DND-41 (cell line): Measurements from ENCODE around the gene CBX7.

Experiments
- ATAC-seq: fragments of 200-7000 bp; cut with Tn5 transposase; 3 replicates; pipeline ENCODE4 v1.9.1; 2021; ENCODE audit warnings: low read depth; ENCODE audit not compliant: insufficient read depth
- DNase-seq: peaks from one replicate; pipeline ENCODE4 v3.0.0-alpha.2; 2020
- H2AFZ ChIP-seq: 2 replicates; pipeline ENCODE4 v1.6.0; 2012; ENCODE audit warnings: low read depth, low read length
- H3K27ac ChIP-seq: 2 replicates; pipeline ENCODE4 v1.5.1; 2012; ENCODE audit warnings: low read length, inconsistent platforms
- H3K27me3 ChIP-seq: fragments of 200-600 bp; sonication (generic); 2 replicates; pipeline ENCODE4 v1.6.0; 2012; ENCODE audit warnings: low read length, mild to moderate bottlenecking, inconsistent platforms; ENCODE audit not compliant: insufficient read depth, poor library complexity
- H3K36me3 ChIP-seq: 2 replicates; pipeline ENCODE4 v1.5.1; 2012; ENCODE audit warnings: low read length, inconsistent platforms; ENCODE audit not compliant: insufficient read depth
- H3K4me1 ChIP-seq: 2 replicates; pipeline ENCODE4 v1.5.1; 2012; ENCODE audit warnings: mild to moderate bottlenecking, low read length; ENCODE audit not compliant: insufficient read depth
- H3K4me2 ChIP-seq: 2 replicates; pipeline ENCODE4 v1.6.0; 2012; ENCODE audit warnings: mild to moderate bottlenecking, moderate library complexity, low read length, inconsistent platforms; ENCODE audit not compliant: insufficient read depth
- H3K4me3 ChIP-seq, 2 experiments: fragments of 200-600 bp in 1 of 2; shearing (Covaris generic) in 1 of 2; 2 replicates each; pipeline ENCODE4 v1.5.1; 2012 to 2016; ENCODE audit warnings: inconsistent platforms in 2 of 2, low read length in 2 of 2, mild to moderate bottlenecking in 2 of 2, low read depth in 1 of 2, moderate library complexity in 1 of 2
- H3K79me2 ChIP-seq: 2 replicates; pipeline ENCODE4 v1.6.0; 2012; ENCODE audit warnings: low read length, inconsistent platforms; ENCODE audit not compliant: insufficient read depth
- H3K9ac ChIP-seq: 2 replicates; pipeline ENCODE4 v1.6.0; 2012; ENCODE audit warnings: low read depth, mild to moderate bottlenecking, inconsistent platforms, low read length, moderate library complexity
- H3K9me3 ChIP-seq: 2 replicates; pipeline ENCODE4 v1.5.1; 2012; ENCODE audit warnings: low read length, moderate library complexity, mild to moderate bottlenecking, inconsistent platforms; ENCODE audit not compliant: insufficient read depth, severe bottlenecking
- H4K20me1 ChIP-seq: 2 replicates; pipeline ENCODE4 v1.6.0; 2012; ENCODE audit warnings: low read length; ENCODE audit not compliant: insufficient read depth
- CTCF ChIP-seq: IDR thresholded peaks from 2 replicates; pipeline ENCODE4 v1.5.1; 2012; ENCODE audit warnings: borderline replicate concordance, low read length, moderate library complexity, mild to moderate bottlenecking; ENCODE audit not compliant: poor library complexity, severe bottlenecking; ENCODE audit errors: extremely low read depth
- EZH2 ChIP-seq: IDR thresholded peaks from 3 replicates; pipeline ENCODE4 v1.6.1; 2012; ENCODE audit warnings: borderline replicate concordance, low read depth, mild to moderate bottlenecking, moderate library complexity, low read length, inconsistent platforms; ENCODE audit not compliant: severe bottlenecking

CBX7 gene

DNA sequence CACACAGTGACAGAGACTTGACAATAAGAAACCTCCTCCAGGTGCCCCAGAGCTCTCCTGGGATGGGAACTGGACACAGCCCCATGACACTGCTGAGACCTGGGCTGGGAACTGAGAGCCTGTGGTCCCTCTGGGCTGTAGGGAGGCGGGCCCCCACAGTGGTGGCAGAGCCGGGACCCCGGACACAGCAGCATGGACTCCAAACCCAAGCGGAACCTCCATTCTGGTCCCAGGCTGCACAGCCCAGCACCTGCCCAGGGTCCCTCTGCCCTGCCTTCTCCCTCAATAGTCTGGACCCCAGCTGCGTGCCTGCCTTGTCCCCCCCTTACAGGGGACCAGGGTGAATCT is 63.8 kb downstream of the CBX7 start:
- Histone ChIP-seq H3K4me3 (no peak overlapping the region), H3K36me3 (no peaks in the 10 kb centered on the region), H4K20me1 (no peaks in the 10 kb centered on the region), H2AFZ (no peak overlapping the region), H3K27me3 (no peaks in the 10 kb centered on the region), H3K9ac (no peak overlapping the region), H3K27ac (no peak overlapping the region), H3K79me2 (no peaks in the 10 kb centered on the region), H3K4me1 (peaks cover 16% of the 10 kb centered on the region), H3K4me2 (no peak overlapping the region), H3K9me3 (no peaks in the 10 kb centered on the region)
- TF ChIP-seq CTCF (no peak), EZH2 (no peak)
- DNase-seq (no peak), ATAC-seq (no peak)

GRCh38 chr22:39087881-39088684 is 64.4 kb downstream of the CBX7 start:
- H3K9ac ChIP-seq: no peak overlapping the region
- no peaks in the 10 kb centered on the region for H3K36me3 ChIP-seq
- TF ChIP-seq CTCF (no peak), EZH2 (no peak)
- no peak overlapping the region for H2AFZ ChIP-seq
- H4K20me1 ChIP-seq: no peaks in the 10 kb centered on the region
- ATAC-seq (no peak), DNase-seq (no peak)
- H3K4me3 ChIP-seq: no peak overlapping the region
- peaks cover 16% of the 10 kb centered on the region for H3K4me1 ChIP-seq
- H3K9me3 ChIP-seq: no peaks in the 10 kb centered on the region
- no peaks in the 10 kb centered on the region for H3K79me2 ChIP-seq
- no peak overlapping the region for H3K4me2 ChIP-seq
- no peak overlapping the region for H3K27ac ChIP-seq
- H3K27me3 ChIP-seq: no peaks in the 10 kb centered on the region

GRCh38 chr22:39087098-39087497 is 65.4 kb downstream of the CBX7 start:
- Histone ChIP-seq H3K9me3 (no peaks in the 10 kb centered on the region), H3K79me2 (no peaks in the 10 kb centered on the region), H3K4me2 (no peak overlapping the region), H3K4me1 (peaks cover 16% of the 10 kb centered on the region), H3K36me3 (no peaks in the 10 kb centered on the region), H3K9ac (no peak overlapping the region), H4K20me1 (no peaks in the 10 kb centered on the region), H3K27me3 (no peaks in the 10 kb centered on the region), H3K27ac (no peak overlapping the region), H2AFZ (no peak overlapping the region), H3K4me3 (no peak overlapping the region)
- no peak for DNase-seq
- TF ChIP-seq EZH2 (no peak), CTCF (no peak)
- no peak for ATAC-seq

- H3K79me2 ChIP-seq: no peaks in the 10 kb centered on the region
- H3K36me3 ChIP-seq: no peaks in the 10 kb centered on the region
- peaks cover 2% of the 10 kb centered on the region; the same call in 1 of the 2 replicates for H3K4me1 ChIP-seq
- no peak for DNase-seq
- no peaks in the 10 kb centered on the region for H3K9me3 ChIP-seq
- no peak overlapping the region for H2AFZ ChIP-seq
- no peaks in the 10 kb centered on the region for H3K27me3 ChIP-seq
- no peak for TF ChIP-seq EZH2
- no peak overlapping the region for H3K4me2 ChIP-seq
- no peak overlapping the region for H3K9ac ChIP-seq
- no peak overlapping the region for H3K4me3 ChIP-seq
- no peaks in the 10 kb centered on the region for H4K20me1 ChIP-seq
- no peak for ATAC-seq
- no peak overlapping the region for H3K27ac ChIP-seq
Measured at GRCh38 chr22:39084666-39085065, 67.8 kb downstream of the CBX7 start.
